ENCODE measurements around the gene CNPY2. TPM values are rescaled to one million over a fixed set of nuclear protein-coding genes. Genes with fewer than 3 reads are reported as not detected.
A peak's percentile ranks its signal among the peaks of the same experiment; 100 is the strongest.

Gene CNPY2
- total and polyA plus RNA-seq, 2 of the 13 experiments (the other 11 are each of a cell fraction or from before 2014, with no cell fraction given): 285 to 356 TPM

DNA sequence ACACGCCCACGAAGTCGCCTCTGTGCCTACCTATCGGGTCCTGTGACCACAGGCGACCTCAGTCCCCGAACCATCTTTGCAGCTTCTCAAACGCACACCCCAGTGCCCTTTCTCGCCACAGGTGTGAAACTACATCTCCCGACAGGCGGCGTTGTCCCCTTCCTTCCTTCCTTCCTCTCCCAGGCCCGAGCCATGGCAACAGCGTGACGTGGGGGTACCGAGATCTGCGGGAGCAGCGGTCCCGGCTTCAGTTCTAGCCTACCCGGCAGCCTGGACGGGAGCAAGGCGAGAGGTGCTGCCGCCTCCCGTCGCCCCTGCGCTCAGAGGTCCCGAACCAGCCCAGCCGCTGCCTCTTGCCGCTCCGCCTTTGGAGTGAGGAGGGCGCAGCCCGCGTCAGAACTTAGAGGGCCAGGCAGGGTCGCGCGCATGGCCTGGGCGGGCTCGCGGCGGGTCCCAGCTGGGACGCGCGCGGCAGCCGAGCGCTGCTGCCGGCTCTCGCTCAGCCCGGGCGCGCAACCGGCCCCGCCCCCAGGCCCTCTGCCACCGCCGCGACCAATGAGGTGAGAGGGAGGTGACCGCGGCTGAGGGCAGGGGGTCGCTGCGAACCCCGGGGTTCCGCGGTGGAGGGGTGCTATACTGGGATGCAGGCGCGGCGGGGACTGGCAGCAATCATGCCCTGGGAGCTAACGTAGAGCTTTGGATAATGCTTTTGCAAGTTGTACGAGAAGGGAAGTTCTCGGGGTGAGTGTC lies 48.9 kb downstream of the CNPY2 start, which contains the start of gene COQ10A (continued):
- TF ChIP-seq, protein P1, sequence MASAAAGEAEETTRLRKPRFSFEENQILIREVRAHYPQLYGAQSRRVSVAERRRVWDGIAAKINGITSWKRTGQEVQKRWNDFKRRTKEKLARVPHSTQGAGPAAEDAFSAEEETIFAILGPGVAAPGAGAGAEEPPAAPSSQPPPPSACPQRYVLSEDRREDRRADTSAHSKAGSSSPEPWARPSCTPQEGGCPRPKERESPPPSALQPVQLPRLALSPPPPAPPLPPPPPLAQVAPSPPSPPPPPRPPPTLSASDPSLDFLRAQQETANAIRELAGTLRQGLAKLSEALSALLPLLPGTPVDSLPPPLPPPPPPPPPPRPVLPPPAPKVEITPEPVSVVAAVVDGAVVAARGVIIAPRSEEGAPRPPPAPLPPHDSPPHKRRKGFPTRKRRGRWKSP (CRISPR knock-in tag; IDR thresholded peaks at IDR 0.05): peak; percentile 76
- TF ChIP-seq PHF20 (CRISPR knock-in tag; IDR thresholded peaks at IDR 0.05): peak; percentile 56; the same call in 1 of the 2 replicates
- TF ChIP-seq, protein P2, sequence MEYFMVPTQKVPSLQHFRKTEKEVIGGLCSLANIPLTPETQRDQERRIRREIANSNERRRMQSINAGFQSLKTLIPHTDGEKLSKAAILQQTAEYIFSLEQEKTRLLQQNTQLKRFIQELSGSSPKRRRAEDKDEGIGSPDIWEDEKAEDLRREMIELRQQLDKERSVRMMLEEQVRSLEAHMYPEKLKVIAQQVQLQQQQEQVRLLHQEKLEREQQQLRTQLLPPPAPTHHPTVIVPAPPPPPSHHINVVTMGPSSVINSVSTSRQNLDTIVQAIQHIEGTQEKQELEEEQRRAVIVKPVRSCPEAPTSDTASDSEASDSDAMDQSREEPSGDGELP (IDR thresholded peaks at IDR 0.05; ENCODE audit: borderline replicate concordance, low read depth): peak; percentile 84; the same call in 1 of the 2 replicates
- TF ChIP-seq SIX1 (CRISPR knock-in tag; IDR thresholded peaks at IDR 0.05; ENCODE audit: borderline replicate concordance): 0 out of 2 replicates have a peak, but pooled peaks have one; percentile 30
- peak; percentile 18 for TF ChIP-seq MED8 (CRISPR knock-in tag; IDR thresholded peaks at IDR 0.05; ENCODE audit: insufficient replicate concordance)
- TF ChIP-seq ZNF205 (CRISPR knock-in tag; IDR thresholded peaks at IDR 0.05): peak; percentile 65; the same call in 1 of the 2 replicates
- TF ChIP-seq TBX2 (CRISPR knock-in tag; IDR thresholded peaks at IDR 0.05; ENCODE audit: borderline replicate concordance): peak; percentile 98
- peak; percentile 93 for TF ChIP-seq ZFX (CRISPR knock-in tag; IDR thresholded peaks at IDR 0.05; ENCODE audit: low read depth)
- TF ChIP-seq ZNF225 (CRISPR knock-in tag; IDR thresholded peaks at IDR 0.05): 0 out of 2 replicates have a peak, but pooled peaks have one; percentile 79
- TF ChIP-seq ZNF768 (CRISPR knock-in tag; IDR thresholded peaks at IDR 0.05): peak; percentile 82
- no peak for TF ChIP-seq ZBTB3 (CRISPR knock-in tag; IDR thresholded peaks at IDR 0.05; ENCODE audit: borderline replicate concordance, low read depth)
- TF ChIP-seq SP5 (CRISPR knock-in tag; IDR thresholded peaks at IDR 0.05; ENCODE audit: borderline replicate concordance, low read depth): 0 out of 2 replicates have a peak, but pooled peaks have one; percentile 15
- TF ChIP-seq YEATS4 (CRISPR knock-in tag; IDR thresholded peaks at IDR 0.05; ENCODE audit: borderline replicate concordance): peak; percentile 82; the same call in 1 of the 2 replicates
- TF ChIP-seq FOXK1 (CRISPR knock-in tag; IDR thresholded peaks at IDR 0.05; ENCODE audit: borderline replicate concordance, low read depth): peak; percentile 80; the same call in 1 of the 2 replicates
- TF ChIP-seq PHF21A (CRISPR knock-in tag; IDR thresholded peaks at IDR 0.05): peak; percentile 60; the same call in 1 of the 2 replicates
- TF ChIP-seq EP300 (IDR thresholded peaks at IDR 0.05; ENCODE audit: low read depth in 2 of 2, low read length in 2 of 2): no peak
- TF ChIP-seq EP300 (CRISPR knock-in tag; IDR thresholded peaks at IDR 0.05; ENCODE audit: borderline replicate concordance): peak; percentile 45; the same call in 1 of the 2 replicates
- peak; percentile 81; the same call in 1 of the 2 replicates for TF ChIP-seq ZNF335 (CRISPR knock-in tag; IDR thresholded peaks at IDR 0.05)
- TF ChIP-seq SP140L (CRISPR knock-in tag; IDR thresholded peaks at IDR 0.05; ENCODE audit: borderline replicate concordance): no peak
- no peak; the same call in 1 of the 2 replicates for TF ChIP-seq HMG20A (CRISPR knock-in tag; IDR thresholded peaks at IDR 0.05; ENCODE audit: borderline replicate concordance)
- TF ChIP-seq, protein P3, sequence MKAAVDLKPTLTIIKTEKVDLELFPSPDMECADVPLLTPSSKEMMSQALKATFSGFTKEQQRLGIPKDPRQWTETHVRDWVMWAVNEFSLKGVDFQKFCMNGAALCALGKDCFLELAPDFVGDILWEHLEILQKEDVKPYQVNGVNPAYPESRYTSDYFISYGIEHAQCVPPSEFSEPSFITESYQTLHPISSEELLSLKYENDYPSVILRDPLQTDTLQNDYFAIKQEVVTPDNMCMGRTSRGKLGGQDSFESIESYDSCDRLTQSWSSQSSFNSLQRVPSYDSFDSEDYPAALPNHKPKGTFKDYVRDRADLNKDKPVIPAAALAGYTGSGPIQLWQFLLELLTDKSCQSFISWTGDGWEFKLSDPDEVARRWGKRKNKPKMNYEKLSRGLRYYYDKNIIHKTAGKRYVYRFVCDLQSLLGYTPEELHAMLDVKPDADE (CRISPR knock-in tag; IDR thresholded peaks at IDR 0.05): no peak
- TF ChIP-seq, protein P4, sequence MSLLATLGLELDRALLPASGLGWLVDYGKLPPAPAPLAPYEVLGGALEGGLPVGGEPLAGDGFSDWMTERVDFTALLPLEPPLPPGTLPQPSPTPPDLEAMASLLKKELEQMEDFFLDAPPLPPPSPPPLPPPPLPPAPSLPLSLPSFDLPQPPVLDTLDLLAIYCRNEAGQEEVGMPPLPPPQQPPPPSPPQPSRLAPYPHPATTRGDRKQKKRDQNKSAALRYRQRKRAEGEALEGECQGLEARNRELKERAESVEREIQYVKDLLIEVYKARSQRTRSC (CRISPR knock-in tag; IDR thresholded peaks at IDR 0.05; ENCODE audit: low read depth): no peak
- TF ChIP-seq, protein P5, sequence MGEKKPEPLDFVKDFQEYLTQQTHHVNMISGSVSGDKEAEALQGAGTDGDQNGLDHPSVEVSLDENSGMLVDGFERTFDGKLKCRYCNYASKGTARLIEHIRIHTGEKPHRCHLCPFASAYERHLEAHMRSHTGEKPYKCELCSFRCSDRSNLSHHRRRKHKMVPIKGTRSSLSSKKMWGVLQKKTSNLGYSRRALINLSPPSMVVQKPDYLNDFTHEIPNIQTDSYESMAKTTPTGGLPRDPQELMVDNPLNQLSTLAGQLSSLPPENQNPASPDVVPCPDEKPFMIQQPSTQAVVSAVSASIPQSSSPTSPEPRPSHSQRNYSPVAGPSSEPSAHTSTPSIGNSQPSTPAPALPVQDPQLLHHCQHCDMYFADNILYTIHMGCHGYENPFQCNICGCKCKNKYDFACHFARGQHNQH (CRISPR knock-in tag; IDR thresholded peaks at IDR 0.05): peak; percentile 77; the same call in 1 of the 2 replicates
- peak; percentile 71; the same call in 1 of the 2 replicates for TF ChIP-seq ZNF724P (CRISPR knock-in tag; IDR thresholded peaks at IDR 0.05; ENCODE audit: borderline replicate concordance)
- peak; percentile 37; the same call in 1 of the 2 replicates for TF ChIP-seq RCOR2 (CRISPR knock-in tag; IDR thresholded peaks at IDR 0.05)

All from HepG2 (cell line).